OCI-LY7 (cell line): ENCODE measurements around the gene BBLN.

Source experiments
- CTCF ChIP-seq: fragments of 200-600 bp; sonication (generic); conservative IDR thresholded peaks from 2 replicates; pipeline ENCODE4 v1.5.1; 2014; ENCODE audit warnings: mild to moderate bottlenecking, antibody characterized with exemption, low read length, moderate library complexity, mixed read lengths
- EZH2phosphoT487 ChIP-seq: fragments of 200-600 bp; sonication (generic); IDR thresholded peaks from 2 replicates; pipeline ENCODE4 v1.6.1; 2018; ENCODE audit warnings: low read depth, borderline replicate concordance, mild to moderate bottlenecking, mixed run types, antibody characterized with exemption, low read length, moderate library complexity, mixed read lengths

GRCh38 chr9:128204858-128205257 is 44.8 kb downstream of the BBLN start:
- TF ChIP-seq CTCF (no peak), EZH2phosphoT487 (no peak)
